HepG2 (cell line): ENCODE measurements around the gene BCAS3. TPM values are rescaled to one million over a fixed set of nuclear protein-coding genes. Genes with fewer than 3 reads are reported as not detected.

Experiments used
- DBP ChIP-seq: sonication (generic); formaldehyde crosslinking; IDR thresholded peaks from 2 replicates; pipeline ENCODE4 v1.4.0; 2020; ENCODE audit warnings: missing genetic modification reagents; ENCODE audit errors: not compliant biosample characterization
- HINFP ChIP-seq: sonication (generic); formaldehyde crosslinking; IDR thresholded peaks from 2 replicates; pipeline ENCODE4 v1.4.0; 2020; ENCODE audit warnings: low read depth, mild to moderate bottlenecking, missing genetic modification reagents
- HNF1B ChIP-seq: sonication (generic); formaldehyde crosslinking; IDR thresholded peaks from 2 replicates; pipeline ENCODE4 v1.5.1; 2020; ENCODE audit warnings: mild to moderate bottlenecking, moderate library complexity, missing genetic modification reagents
- KDM3A ChIP-seq: IDR thresholded peaks from 2 replicates; pipeline ENCODE4 v1.6.1; 2018; ENCODE audit warnings: low read depth, missing compliant biosample characterization
- NFYB ChIP-seq: sonication (generic); formaldehyde crosslinking; IDR thresholded peaks from 2 replicates; pipeline ENCODE4 v1.4.0; 2020; ENCODE audit warnings: missing genetic modification reagents
- SP4 ChIP-seq: sonication (generic); formaldehyde crosslinking; IDR thresholded peaks from 2 replicates; pipeline ENCODE4 v1.8.1; 2023; ENCODE audit warnings: mild to moderate bottlenecking, missing genetic modification reagents
- ZBTB26 ChIP-seq: IDR thresholded peaks from 2 replicates; pipeline ENCODE4 v1.6.1; 2016; ENCODE audit warnings: missing compliant biosample characterization, missing genetic modification reagents, borderline replicate concordance
- ZFX ChIP-seq: sonication (generic); formaldehyde crosslinking; IDR thresholded peaks from 2 replicates; pipeline ENCODE4 v1.4.0; 2020; ENCODE audit warnings: mild to moderate bottlenecking, low read depth, missing genetic modification reagents, moderate library complexity
- ZKSCAN5 ChIP-seq: sonication (generic); formaldehyde crosslinking; IDR thresholded peaks from 2 replicates; pipeline ENCODE4 v1.5.1; 2020; ENCODE audit warnings: mild to moderate bottlenecking, missing genetic modification reagents
- ZNF333 ChIP-seq: sonication (generic); formaldehyde crosslinking; IDR thresholded peaks from 2 replicates; pipeline ENCODE4 v1.4.0; 2020; ENCODE audit warnings: mild to moderate bottlenecking, missing genetic modification reagents, borderline replicate concordance
- ZNF496 ChIP-seq: sonication (generic); formaldehyde crosslinking; IDR thresholded peaks from 2 replicates; pipeline ENCODE4 v1.8.1; 2023; ENCODE audit warnings: mild to moderate bottlenecking, moderate library complexity, missing genetic modification reagents; ENCODE audit not compliant: insufficient replicate concordance
- ZNF609 ChIP-seq: sonication (generic); formaldehyde crosslinking; IDR thresholded peaks from 2 replicates; pipeline ENCODE4 v1.4.0; 2020; ENCODE audit warnings: mild to moderate bottlenecking, missing genetic modification reagents, borderline replicate concordance
- ZNF883 ChIP-seq: sonication (generic); formaldehyde crosslinking; IDR thresholded peaks from 2 replicates; pipeline ENCODE4 v1.5.1; 2020; ENCODE audit warnings: mild to moderate bottlenecking, missing genetic modification reagents; ENCODE audit errors: not compliant biosample characterization
- ZSCAN31 ChIP-seq: sonication (generic); formaldehyde crosslinking; IDR thresholded peaks from 2 replicates; pipeline ENCODE4 v1.5.0; 2020; ENCODE audit warnings: low read depth, mild to moderate bottlenecking, missing genetic modification reagents
- polyA plus RNA-seq, 8 experiments: library from polyadenylated mRNA; depleted of rRNA in 3 of 8; stranded (reverse) in 7 of 8; unstranded in 1 of 8; fragments of >200 nt; fragmentation: Illumina TruSeq in 4 of 8; extraction: Trizol in 4 of 8; gene quantifications; 2 replicates each; pipeline versions ENCODE4 v1.2.1 to v1.2.3, GENCODE V29; 2011 to 2016; ENCODE audit warnings: low read depth in 4 of 8, missing spikeins in 1 of 8, mixed read lengths in 1 of 8; ENCODE audit not compliant: insufficient read depth in 1 of 8
- total RNA-seq, 5 experiments: library from RNA; depleted of rRNA; stranded (reverse); fragments of >200 nt; fragmentation: Illumina TruSeq; extraction: Trizol; gene quantifications; 2 replicates each; pipeline ENCODE4 v1.2.3, GENCODE V29; 2016; ENCODE audit warnings: low read depth in 1 of 5

Gene BCAS3
- total and polyA plus RNA-seq, 2 of the 13 experiments (the other 11 are each of a cell fraction or from before 2014, with no cell fraction given), result 10.7 to 11.2 TPM

GRCh38 chr17:61400717-61401388, 723.2 kb downstream of the BCAS3 start (continued):
- TF ChIP-seq DBP, result no peak
- TF ChIP-seq HINFP (CRISPR knock-in tag), result no peak
- no peak for TF ChIP-seq HNF1B (CRISPR knock-in tag)
- no peak for TF ChIP-seq ZNF333 (CRISPR knock-in tag)
- TF ChIP-seq ZKSCAN5, result no peak
- TF ChIP-seq KDM3A, result no peak
- TF ChIP-seq ZNF609 (CRISPR knock-in tag), result peak; percentile 46; the same call in 1 of the 2 replicates
- TF ChIP-seq SP4 (CRISPR knock-in tag), result 0 out of 2 replicates have a peak, but pooled peaks have one; percentile 24
- TF ChIP-seq ZNF883 (CRISPR knock-in tag), result peak; percentile 31
- 0 out of 2 replicates have a peak, but pooled peaks have one; percentile 3 for TF ChIP-seq NFYB (CRISPR knock-in tag)
- no peak for TF ChIP-seq ZNF496 (CRISPR knock-in tag)
- TF ChIP-seq ZFX (CRISPR knock-in tag), result peak; percentile 37
- TF ChIP-seq ZSCAN31, result no peak
- no peak for TF ChIP-seq ZBTB26 (CRISPR knock-in tag)
